ENCODE data around the gene ZBTB2.

DNA sequence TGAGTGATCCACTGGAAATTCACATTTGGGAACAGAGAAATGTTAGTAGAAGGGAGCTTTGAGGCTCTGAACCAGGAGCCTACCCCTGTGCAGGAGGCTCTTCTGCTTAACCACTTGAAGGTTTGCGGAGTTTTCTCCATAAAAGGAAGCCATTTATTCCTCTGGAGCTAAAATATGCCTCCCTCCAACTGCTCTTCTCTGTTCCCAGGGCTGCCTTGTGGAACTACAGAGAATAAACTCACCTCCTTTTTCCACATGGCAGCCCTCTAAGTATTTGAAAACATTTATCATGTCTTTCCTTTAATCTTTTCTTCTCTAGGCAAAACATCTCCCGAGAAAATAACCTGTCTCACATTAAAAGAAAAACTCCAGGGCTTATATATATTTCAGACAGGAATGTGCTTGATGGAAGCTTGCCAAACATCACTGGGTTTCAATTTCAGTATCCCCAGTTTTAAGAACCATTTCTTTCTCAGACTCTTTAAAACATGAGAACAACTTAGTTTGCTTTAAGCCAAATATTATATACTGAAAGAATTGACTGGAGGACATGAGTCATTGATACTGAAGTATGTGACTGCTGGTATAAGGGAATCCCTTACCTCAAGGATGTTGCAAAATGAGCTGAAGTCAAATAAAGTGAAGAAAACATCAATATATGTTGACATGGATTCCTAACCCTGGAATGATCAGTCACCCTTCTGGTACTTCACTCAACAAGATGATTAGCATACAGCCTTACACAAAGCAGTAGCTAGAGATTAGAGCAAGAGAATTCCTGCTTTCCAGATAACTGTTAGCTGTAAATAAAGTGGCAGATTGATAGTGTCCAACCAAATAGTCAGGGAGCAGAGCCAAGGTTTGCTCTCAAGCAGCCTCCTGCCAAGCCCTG, 74.0 kb downstream of the ZBTB2 start:
- TF ChIP-seq ZNF138 (CRISPR knock-in tag; conservative IDR thresholded peaks at IDR 0.05) = no peak
- TF ChIP-seq, protein P1, sequence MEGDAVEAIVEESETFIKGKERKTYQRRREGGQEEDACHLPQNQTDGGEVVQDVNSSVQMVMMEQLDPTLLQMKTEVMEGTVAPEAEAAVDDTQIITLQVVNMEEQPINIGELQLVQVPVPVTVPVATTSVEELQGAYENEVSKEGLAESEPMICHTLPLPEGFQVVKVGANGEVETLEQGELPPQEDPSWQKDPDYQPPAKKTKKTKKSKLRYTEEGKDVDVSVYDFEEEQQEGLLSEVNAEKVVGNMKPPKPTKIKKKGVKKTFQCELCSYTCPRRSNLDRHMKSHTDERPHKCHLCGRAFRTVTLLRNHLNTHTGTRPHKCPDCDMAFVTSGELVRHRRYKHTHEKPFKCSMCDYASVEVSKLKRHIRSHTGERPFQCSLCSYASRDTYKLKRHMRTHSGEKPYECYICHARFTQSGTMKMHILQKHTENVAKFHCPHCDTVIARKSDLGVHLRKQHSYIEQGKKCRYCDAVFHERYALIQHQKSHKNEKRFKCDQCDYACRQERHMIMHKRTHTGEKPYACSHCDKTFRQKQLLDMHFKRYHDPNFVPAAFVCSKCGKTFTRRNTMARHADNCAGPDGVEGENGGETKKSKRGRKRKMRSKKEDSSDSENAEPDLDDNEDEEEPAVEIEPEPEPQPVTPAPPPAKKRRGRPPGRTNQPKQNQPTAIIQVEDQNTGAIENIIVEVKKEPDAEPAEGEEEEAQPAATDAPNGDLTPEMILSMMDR (IDR thresholded peaks at IDR 0.05) = no peak
- TF ChIP-seq IRF2 (CRISPR knock-in tag; IDR thresholded peaks at IDR 0.05; ENCODE audit: borderline replicate concordance, low read depth) = no peak
- TF ChIP-seq JUN (CRISPR knock-in tag; IDR thresholded peaks at IDR 0.05) = no peak
- TF ChIP-seq RELA (CRISPR knock-in tag; IDR thresholded peaks at IDR 0.05; ENCODE audit: borderline replicate concordance) = no peak
- TF ChIP-seq SP1 (CRISPR knock-in tag; conservative IDR thresholded peaks at IDR 0.05) = no peak
- TF ChIP-seq CREB1 (CRISPR knock-in tag; IDR thresholded peaks at IDR 0.05) = no peak
- TF ChIP-seq, protein P2, sequence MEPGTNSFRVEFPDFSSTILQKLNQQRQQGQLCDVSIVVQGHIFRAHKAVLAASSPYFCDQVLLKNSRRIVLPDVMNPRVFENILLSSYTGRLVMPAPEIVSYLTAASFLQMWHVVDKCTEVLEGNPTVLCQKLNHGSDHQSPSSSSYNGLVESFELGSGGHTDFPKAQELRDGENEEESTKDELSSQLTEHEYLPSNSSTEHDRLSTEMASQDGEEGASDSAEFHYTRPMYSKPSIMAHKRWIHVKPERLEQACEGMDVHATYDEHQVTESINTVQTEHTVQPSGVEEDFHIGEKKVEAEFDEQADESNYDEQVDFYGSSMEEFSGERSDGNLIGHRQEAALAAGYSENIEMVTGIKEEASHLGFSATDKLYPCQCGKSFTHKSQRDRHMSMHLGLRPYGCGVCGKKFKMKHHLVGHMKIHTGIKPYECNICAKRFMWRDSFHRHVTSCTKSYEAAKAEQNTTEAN (CRISPR knock-in tag; IDR thresholded peaks at IDR 0.05) = no peak
